ENCODE measurements around the gene ANKMY1.

Gene ANKMY1

DNA sequence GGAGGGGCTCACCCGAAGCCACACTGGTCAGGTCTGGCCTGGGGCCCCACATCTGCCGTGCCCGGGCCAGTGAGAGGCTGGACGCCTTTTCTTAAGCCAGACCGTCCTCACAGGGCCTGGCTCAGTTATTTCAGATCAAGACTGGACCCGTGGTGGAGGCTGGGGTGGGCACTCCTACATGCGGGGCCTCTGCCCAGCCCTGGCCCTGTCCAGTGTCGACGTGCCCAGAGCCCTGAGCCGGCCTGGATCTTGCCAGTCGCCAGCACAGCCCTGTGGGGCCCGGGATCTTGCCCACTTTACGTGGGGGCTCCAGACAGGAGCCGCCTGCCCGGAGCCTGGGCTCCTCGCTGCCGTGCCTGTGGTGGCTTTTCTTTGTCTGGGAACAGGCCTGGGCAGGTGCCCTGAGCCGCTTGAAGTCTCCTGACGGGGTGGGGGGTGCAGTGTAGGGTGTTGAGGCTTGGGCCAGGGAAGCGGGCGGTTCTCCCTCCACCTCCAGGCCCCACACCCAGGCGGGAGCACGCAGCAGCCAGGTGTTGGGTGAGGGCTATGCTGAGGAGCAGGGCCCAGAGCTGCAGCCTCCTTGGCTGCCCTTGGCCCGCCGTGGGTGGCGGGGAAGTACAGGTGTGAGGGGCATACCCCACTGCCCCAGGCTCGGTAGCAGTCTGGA lies 116.3 kb downstream of the ANKMY1 start:
- no peak for DNase-seq

DNA sequence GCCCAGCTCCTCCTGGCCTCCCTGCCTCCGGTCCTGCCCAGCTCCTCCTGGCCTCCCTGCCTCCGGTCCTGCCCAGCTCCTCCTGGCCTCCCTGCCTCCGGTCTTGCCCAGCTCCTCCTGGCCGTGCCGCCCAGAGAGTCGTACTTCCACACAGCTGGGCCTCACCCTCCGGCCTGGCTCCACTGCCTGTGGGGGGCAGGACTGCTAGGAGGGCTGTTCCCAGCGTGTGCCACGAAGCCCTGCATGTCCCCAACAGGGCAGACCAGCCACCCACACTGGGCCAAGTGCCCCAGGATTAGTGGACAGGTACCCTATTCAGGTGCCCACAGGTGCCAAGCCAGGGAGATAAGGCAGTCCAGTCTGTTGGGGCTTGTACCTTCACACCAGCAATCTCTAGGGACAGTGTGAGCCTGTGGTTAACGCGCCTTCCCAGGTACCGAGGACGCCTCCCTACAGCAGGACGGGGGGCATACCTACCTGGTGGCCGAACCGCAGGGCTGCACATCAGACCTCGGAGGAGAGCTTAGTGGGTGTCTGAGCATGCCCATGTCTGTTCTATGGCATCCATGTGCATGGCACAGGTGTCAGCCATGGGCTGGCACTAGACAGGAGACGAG lies 117.0 kb downstream of the ANKMY1 start:
- DNase-seq: no peak

DNA sequence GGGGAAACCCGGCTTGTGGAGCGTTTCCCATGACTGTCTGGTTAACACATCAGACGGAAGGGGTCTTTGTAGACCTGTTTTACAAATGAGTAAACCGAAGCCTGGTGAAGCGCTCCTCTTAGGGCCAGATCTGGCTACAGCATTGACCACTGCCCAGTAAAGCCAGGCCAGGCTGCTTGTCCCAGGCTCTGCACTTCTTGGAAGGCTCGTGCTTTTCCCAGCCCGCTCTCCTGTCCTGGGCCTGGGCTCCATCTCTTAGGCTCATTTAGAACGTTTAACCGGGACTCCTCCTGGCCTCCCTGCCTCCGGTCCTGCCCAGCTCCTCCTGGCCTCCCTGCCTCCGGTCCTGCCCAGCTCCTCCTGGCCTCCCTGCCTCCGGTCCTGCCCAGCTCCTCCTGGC lies 117.5 kb downstream of the ANKMY1 start:
- DNase-seq: no peak

DNA sequence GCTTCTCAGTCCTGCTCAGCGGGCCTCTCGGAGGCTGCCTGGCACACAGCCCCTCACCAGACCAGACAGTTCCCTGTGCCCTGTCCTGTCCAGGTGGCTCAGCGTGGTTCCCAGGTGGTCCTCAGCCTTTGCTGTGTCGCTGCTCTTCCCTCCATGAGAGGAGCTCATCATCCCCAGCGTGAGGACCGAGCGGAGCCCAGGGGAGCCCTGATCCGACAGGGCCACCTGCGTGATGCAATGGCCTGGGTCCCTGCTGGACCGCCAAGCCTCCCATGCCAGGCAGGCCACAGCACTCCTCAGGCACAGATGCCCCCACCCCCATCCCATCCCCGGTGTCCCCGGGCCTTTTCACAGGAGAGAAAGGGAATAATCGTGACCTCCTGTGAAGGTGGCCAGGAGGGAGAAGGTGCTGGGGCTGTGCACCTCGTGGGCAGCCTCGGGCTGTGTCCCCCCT lies 118.1 kb downstream of the ANKMY1 start:
- DNase-seq: no peak

DNA sequence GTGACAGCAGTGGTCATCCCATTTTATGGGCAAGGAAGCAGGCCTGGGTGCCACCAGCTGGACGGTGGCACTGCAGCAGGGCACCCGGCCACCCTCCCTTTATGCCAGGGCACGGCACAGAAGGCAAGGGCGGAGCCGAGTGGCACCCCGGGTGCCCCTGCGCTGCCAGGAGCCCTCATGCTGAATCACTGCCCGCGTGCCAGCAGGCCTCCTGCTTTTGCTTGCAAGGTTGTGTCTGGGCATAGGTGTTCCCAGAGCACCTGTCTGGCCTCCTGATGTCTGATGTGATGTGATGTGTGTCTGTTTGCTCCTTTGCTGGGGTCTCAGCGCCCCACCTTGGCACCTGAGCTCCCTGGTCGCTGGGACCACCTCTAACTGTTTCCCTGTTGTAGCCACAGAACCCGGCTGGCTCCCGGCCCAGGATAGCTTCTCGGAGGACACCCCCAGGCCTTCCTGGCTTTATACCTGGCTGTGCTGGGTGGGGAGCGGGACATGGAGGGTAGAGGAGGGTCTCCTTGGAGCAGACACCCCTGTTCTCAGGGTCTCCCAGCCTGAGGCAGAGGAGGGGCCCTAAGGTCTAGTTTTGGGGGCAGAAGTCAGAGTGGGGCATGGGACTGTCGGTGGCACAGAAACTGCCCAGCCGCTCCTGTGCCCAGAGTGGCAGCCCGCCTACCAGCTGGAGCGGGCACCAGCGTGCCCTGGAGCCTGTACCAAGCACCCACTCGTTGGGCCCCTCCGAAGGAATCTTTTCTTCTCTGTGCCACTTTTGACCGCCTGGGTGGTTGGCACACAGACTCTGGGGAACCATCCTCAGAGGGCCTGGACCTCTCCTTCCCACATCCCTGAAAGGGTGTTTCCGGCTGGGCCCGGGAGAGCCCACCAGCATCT lies 118.7 kb downstream of the ANKMY1 start:
- DNase-seq: no peak

DNA sequence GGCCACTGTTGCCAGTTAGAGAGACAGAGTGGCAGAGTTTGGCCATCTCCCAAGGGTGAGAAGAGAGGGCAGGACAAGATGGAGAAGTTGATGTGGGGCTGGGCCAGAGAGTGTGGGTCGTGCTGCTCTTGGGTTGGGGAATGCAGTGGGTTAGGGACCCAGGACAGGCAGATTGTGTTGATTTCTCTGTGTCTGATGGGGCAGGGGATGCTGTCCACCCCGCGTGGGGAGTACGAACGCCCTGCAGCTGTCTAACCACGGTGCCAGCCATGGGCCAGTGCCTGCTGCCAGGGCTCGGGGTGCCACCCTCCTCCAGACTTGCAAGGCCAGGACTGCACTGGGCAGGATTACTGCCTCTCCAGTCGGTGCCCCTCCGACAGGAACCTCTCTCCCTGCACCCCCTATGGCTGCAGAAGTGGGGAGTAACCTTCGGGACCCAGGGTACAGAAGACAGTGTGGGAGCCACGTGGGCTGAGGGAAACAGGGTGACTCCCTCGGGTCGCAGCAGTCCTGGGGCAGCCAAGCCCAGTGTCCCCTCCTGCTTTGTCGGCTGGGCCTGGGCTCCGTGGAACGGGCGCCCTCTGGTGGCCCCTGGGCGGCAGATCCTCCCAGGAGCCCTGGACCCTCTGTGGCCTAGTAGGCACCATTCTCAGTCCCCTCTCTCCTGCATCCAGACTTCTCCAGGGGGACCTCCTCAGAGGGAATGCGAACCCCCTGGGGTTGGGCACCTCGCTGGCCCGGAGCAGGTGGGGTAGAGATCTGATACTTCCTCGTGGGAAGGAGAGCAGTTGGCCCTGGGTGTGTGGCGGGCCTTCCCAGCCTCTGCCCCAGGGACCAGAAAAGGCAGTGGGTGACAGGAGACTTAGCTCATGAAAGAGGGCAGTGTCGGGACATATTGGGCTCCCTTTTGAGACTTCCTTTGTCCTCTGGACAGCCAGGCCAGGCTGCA lies 119.7 kb downstream of the ANKMY1 start:
- peak; percentile 59 to 79 for DNase-seq

DNA sequence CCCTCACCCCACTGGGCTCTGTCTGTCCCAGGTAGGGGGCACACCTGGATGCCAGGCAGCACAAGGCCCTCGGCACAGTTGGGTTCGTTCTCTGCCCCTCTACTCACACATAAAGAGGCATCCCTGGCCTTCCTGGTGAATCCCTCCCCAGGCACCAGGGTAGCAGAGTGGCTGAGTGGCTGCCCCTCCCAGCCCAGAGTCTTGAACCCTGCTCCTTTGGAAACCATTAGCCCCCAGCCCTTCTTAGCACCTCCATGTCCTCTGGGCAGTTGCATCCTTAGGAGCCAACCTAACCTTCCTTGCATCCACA lies 120.3 kb downstream of the ANKMY1 start:
- no peak for DNase-seq

DNA sequence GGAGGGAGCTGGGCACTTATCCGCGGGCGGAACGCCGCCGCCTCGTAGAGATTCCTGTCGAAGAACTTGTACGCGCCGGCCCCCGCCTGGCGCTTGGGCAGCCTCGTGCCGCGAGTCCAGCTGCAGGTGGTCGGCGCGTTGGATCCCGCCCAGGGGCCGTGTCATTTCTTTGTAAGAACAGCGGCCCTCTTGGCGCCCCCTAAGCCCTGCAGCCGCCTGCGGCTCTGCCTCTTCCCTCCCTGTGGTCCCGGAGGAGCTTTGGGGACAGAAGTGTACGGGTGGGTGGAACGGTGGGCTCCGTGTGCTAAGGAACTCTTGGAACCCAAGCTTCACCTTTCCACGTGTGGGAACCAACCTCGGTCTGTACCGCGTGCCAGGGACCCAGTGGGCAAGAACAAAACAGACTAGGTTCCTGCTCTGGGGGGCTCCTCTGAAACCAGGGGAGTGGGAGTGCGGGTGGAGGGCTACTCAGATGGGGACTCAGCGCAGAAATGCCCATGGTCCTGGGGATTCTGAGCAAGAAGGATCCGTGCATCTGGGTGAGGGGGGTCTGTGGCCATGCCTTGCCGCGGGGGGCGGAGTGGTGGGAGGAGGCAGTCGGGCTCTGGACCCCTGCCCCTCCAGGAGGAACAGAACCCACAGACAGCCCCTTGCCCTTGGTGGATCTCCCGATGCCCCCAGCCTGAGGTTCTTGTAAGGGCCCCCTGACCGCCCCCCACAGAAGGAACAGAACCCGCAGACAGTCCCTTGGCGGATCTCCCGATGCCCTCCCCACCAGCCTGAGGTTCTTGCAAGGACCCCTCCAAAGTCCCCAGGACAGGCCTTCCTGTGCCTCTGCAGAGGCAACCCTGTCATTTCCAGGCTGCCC lies 120.9 kb downstream of the ANKMY1 start:
- DNase-seq: no peak

DNA sequence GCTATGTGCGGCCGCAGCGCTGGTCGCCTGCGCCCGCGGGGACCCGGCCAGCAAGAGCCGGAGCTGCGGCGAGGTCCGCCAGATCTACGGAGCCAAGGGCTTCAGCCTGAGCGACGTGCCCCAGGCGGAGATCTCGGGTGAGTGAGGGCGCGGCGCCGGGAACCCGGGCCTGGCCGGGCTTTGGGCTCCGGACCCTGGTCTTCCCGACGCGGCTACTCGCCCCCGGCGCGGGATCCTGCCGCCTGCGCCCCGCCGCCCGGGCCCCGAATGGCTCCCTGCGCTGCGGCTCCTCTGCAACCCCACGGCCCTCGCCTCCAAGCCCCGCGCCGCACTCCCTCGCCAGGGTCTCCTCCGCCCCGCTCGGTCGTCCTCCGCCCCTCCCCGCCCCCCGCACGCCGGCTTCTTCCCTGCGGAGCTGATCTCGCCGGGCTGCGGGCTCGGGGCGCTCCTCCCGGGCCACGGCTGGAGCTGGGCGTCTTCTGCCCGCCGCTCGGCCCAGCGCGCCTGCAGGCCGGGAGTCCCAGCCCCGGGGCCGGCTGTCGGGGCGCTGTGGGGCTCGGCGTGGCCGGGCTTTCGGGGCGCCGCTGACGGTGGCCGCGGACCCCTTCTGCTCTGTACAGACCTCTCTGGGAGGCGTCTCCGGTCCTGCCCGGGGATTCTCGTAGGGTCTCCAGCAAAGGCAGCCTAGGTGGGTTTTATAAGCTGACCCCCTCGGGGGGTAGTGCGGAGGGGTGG lies 121.7 kb downstream of the ANKMY1 start:
- DNase-seq: no peak

DNA sequence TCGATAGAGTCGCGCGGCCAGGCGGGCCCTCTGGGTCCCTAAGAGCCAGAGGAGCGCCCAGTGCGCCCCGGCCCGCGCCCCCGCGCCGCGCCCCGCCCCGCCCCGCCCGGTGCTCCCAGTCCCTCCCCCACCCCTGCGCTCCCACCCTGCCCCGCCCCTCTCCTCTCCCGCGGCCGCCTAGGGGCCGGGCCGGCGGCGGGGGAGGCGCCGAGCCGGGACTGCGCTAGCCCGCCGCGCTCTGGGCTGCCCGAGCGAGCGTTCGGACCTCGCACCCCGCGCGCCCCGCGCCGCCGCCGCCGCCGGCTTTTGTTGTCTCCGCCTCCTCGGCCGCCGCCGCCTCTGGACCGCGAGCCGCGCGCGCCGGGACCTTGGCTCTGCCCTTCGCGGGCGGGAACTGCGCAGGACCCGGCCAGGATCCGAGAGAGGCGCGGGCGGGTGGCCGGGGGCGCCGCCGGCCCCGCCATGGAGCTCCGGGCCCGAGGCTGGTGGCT lies 122.3 kb downstream of the ANKMY1 start, which contains the start of gene GPC1:
Gene GPC1, plus strand, starts transcription at position 207 of the 491 bp plus-strand sequence. Its CDS starts 256 bp downstream, at position 463.
- DNase-seq: peak; percentile 56 to 77

DNA sequence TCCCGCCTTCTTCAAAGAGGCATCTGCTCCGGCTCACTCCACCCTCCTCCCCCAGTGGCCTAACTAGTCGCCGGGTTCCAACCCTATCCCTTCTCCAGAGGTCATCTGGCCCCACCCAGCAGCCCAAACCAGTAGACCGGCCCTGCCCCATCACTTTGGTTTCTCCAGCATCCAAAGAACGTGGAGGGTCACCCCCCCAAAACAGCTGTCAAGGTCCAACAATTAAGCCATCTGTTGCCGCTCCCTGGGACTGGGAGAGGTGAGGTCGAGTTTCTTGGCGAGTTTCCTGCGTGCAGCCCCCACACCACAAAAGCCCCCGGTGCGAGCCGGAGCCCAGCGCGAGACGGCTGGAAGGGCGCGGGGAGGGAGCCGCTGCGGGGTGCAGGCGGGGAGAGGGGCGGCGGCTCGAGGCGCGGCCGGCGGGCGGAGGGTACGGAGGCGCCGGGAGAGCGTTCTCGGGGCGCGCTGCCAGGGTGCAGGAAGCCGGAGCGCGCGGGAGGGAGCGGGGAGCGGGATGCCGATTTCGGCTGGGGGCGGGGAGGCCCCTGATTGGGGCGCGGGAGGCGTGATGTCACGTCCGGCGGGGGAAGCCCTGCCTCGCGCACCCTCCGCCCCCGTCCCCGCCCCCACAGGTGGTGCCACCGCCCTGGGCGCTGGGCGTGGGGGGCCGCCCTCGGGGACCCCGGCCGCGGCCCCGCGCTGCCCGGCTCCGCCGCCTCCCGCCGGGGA lies 122.9 kb downstream of the ANKMY1 start:
- peak; percentile 53 to 82 for DNase-seq

DNA sequence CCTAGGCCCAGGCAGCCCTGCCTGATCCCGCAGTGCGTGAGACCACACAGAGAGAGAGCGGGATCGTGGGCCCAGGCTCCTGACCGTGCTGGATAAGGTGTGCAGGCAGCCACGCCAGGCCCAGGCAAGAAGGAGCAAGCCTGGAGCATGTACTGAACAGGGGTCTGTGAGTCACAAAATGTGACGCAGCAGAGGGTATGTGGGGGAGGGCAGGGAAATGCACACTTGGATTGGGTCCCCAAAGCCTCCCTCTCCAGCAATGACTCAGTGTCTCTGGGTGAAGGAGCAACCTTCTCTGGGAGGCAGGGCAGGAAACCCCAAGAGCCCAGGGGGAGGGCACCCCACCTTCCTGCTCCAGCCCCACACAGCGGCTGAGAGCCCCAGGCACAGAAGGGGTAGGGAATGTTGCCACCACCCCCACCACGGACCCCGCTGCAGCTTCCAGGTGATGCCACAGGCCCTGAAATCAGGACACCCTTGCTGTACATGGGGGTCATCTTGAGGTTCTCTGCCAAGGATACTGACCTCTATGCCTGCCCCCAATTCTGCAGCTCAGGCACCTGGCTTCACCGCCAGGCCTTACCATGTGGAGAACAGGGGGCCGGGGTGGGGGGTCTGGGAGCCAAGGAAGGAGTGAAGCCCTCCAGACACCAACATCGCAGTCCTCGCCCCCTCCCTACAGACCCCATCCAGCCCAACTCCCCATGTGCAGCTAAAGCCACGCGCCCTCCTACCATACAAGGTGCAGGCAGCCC lies 123.6 kb downstream of the ANKMY1 start:
- no peak for DNase-seq

DNA sequence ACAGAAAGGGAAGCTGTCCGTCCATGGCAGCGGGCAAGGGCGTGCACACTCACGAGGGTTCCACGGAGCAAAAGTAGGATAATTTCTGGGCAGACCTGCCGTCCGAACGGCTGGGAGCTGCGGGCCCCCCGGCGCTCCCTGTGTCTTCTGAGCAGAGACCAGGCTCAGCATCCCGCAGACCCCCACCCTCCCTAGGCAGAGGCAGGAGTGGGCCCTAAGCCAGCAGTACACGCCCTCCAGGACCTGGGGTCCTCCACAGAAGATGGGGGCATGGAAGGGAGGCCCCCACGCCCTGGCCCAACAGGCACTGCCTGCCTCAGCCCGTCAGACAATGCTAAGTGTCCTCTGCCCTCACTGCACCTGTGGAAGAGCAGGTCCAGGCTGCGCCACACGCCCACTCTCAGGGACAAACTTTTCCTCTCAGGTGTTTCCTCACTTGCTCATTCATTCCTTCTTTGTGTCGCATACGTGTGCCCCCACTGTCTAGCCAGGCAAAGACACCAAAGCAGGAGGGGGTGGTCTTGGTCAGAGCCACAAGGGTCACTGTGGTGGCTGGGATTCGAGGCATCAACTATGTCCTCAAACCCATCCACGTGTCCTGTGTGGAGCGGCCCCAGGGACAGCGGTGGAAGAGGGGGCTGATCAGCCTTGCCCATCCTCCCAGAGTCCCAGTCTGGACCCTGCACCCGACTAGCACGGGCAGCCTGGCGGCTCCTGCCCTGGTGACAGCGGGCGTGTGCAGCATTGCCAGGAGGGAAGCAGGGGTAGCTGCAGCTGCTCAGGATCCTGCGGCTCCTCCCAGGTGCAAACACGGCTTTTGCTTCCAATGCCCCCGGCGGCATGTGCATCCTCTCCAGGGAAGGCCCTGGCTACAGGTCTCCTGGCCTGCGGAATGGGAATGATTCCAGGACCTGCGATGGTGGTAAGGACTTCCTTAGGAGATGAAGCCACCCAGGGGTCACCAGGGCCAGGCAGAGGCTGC lies 124.7 kb downstream of the ANKMY1 start:
- no peak for DNase-seq

DNA sequence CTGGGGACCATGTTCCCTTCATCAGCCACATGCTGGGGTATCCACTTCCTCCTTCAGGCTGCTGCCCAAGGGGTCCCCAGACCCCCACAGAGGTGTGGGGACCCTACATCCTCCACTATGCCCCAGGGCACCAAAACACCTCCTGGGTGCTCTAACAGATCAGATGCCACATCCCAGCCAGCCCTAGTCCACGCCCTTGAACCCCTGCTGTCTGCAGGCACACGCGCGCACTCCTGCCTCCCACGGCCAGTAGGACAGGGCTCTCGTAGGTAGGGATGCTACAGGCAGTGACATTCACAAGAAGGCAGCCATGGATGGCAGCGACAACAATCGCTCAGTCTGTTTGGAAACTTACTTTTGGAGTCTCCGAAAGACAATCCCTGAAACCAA lies 125.4 kb downstream of the ANKMY1 start:
- DNase-seq: no peak

DNA sequence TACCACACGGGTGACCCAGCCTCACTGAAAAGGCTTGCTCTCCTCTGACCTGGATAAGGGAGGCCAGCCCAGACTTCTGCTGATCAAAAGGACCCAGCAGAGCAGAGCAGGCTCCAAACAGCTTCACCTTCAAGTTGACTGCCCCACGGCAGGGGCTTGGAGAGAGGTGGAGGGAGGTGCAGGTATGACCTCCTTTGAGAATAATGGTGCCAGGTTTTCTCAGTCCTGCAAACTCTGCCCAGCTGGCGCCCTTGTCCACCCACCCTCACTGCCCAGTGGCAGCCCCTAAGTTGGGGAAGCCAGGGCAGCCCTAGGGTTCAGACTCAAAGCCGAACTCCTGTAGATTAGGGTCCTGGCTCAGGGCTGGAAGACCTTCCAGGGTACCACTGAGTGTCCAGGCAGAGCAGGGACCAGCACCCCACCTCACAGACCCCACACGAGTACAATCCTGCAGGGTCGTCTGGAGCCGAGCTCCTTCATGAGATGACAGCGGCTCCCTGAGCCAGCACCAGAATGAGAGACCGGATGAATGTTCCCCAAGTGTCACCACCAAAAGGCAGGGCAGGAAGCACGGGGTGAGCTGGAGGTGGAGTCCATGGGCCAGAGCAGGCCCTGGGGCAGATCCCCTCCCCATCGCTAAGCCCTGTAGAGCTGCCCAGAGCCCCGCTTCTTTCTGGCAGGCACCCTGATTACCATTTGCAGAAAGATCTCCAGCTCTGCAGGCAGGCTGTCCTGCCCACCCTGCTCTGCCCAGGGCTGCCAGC lies 125.9 kb downstream of the ANKMY1 start:
- no peak for DNase-seq

DNA sequence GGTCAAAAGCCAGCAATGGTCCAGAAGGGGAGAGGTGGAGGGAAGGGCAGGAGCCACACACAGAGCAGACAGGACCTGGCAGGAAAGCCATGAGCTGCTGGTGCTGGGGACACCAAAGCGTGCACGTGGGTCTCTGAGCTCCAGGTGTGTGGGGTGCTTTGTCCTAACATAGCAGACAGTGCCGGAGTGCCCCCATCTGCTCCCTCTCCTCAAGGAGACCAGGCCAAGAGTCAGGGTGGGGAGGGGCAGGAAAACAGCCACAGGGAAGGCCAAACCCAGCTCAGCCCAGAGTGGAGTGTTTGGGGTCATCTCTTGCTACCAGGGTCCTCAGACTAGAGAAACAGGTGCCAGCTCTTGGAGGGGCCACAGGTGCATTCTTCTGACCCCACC lies 126.5 kb downstream of the ANKMY1 start:
- DNase-seq: no peak

DNA sequence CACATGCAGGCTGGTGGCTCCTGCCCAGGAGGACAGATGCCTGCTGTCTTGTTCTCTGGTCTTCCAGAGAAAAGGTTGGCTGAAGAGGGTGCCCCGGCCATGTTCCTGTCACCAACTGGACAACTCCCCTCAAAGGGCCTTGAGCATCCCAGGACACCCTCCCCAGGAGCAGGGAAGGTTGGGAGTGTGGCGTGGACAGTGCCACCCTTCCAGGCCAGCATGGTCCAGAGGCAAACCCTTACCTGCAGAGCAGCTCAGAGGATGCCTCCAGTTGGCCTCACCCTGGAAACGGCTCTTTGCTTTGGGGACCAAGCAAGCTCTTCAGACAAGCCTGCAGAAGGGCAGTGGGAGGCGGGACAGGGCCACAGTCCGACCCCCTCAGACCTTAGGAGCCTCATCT lies 127.2 kb downstream of the ANKMY1 start:
- no peak for DNase-seq
